WTC11 (cell line): ENCODE data around the gene TERT. TPM values are rescaled to one million over a fixed set of nuclear protein-coding genes. Genes with fewer than 3 reads are reported as not detected.

Experiments
- ATAC-seq: fragments of 200-7000 bp; cut with Tn5 transposase; 2 replicates; pipeline ENCODE4 v1.10.0; 2021; ENCODE audit warnings: mild to moderate bottlenecking, moderate library complexity
- CTCF ChIA-PET: fragments of 300-600 bp; sonication (Branson Sonifier 250); formaldehyde crosslinking; loops from one replicate; lab custom pipeline; 2021; ENCODE audit warnings: antibody characterized with exemption; lab: Charles Lee
- POLR2A ChIA-PET: fragments of 350-600 bp; sonication (Branson Sonifier 250); formaldehyde crosslinking; loops from one replicate; lab custom pipeline; 2021; ENCODE audit warnings: antibody characterized with exemption; lab: Charles Lee
- DNase-seq: peaks from one replicate; pipeline ENCODE4 v3.0.0; 2021; ENCODE audit warnings: low spot score
- H3K27ac Mint-ChIP-seq: 2 replicates; pipeline ENCODE4 v1.8.0; 2021; ENCODE audit warnings: mixed read lengths
- H3K27me3 Mint-ChIP-seq: 2 replicates; pipeline ENCODE4 v1.8.0; 2021; ENCODE audit warnings: low read depth, mild to moderate bottlenecking, moderate library complexity, mixed read lengths
- H3K36me3 Mint-ChIP-seq: 2 replicates; pipeline ENCODE4 v1.8.0; 2021; ENCODE audit warnings: mixed read lengths
- H3K4me1 Mint-ChIP-seq: 2 replicates; pipeline ENCODE4 v1.8.0; 2022; ENCODE audit warnings: mixed read lengths
- H3K4me3 Mint-ChIP-seq: 2 replicates; pipeline ENCODE4 v1.8.0; 2021; ENCODE audit warnings: mild to moderate bottlenecking, moderate library complexity, mixed read lengths
- H3K9me3 Mint-ChIP-seq: 2 replicates; pipeline ENCODE4 v1.8.0; 2021; ENCODE audit warnings: mixed read lengths
- ATF3 ChIP-seq: sonication (generic); formaldehyde crosslinking; conservative IDR thresholded peaks from 2 replicates; pipeline ENCODE4 v1.8.1; 2022; ENCODE audit warnings: mild to moderate bottlenecking, missing genetic modification reagents
- CDX4 ChIP-seq: fragments of 250-450 bp; sonication (Bioruptor Pico); IDR thresholded peaks from 2 replicates; pipeline ENCODE4 v1.9.0; 2021; ENCODE audit warnings: moderate library complexity, mild to moderate bottlenecking, inconsistent platforms, borderline replicate concordance
- CREM ChIP-seq: sonication (generic); formaldehyde crosslinking; IDR thresholded peaks from 2 replicates; pipeline ENCODE4 v1.8.1; 2022; ENCODE audit warnings: mild to moderate bottlenecking, missing genetic modification reagents, moderate library complexity
- E2F1 ChIP-seq: sonication (generic); formaldehyde crosslinking; IDR thresholded peaks from 2 replicates; pipeline ENCODE4 v1.8.0; 2022; ENCODE audit warnings: mild to moderate bottlenecking, missing genetic modification reagents
- E2F5 ChIP-seq: sonication (generic); formaldehyde crosslinking; IDR thresholded peaks from 2 replicates; pipeline ENCODE4 v1.8.1; 2022; ENCODE audit warnings: mild to moderate bottlenecking, moderate library complexity, missing genetic modification reagents
- ELF4 ChIP-seq: sonication (generic); formaldehyde crosslinking; IDR thresholded peaks from 2 replicates; pipeline ENCODE4 v1.8.1; 2022; ENCODE audit warnings: low read depth, mild to moderate bottlenecking, moderate library complexity, missing genetic modification reagents
- FOXK1 ChIP-seq: sonication (generic); formaldehyde crosslinking; IDR thresholded peaks from 2 replicates; pipeline ENCODE4 v1.8.0; 2022; ENCODE audit warnings: mild to moderate bottlenecking, moderate library complexity, missing genetic modification reagents
- MXD4 ChIP-seq: fragments of 250-450 bp; sonication (Bioruptor Pico); IDR thresholded peaks from 2 replicates; pipeline ENCODE4 v1.8.0; 2021; ENCODE audit warnings: mild to moderate bottlenecking, moderate library complexity, borderline replicate concordance
- NFE2L1 ChIP-seq: sonication (generic); formaldehyde crosslinking; IDR thresholded peaks from 2 replicates; pipeline ENCODE4 v1.8.1; 2023; ENCODE audit warnings: missing genetic modification reagents
- NFYB ChIP-seq: sonication (generic); formaldehyde crosslinking; conservative IDR thresholded peaks from 2 replicates; pipeline ENCODE4 v1.8.0; 2022; ENCODE audit warnings: low read depth, missing genetic modification reagents
- NR1H2 ChIP-seq: sonication (generic); formaldehyde crosslinking; IDR thresholded peaks from 2 replicates; pipeline ENCODE4 v1.9.0; 2021; ENCODE audit warnings: mild to moderate bottlenecking, moderate library complexity, missing genetic modification reagents
- PREB ChIP-seq: sonication (generic); formaldehyde crosslinking; IDR thresholded peaks from 2 replicates; pipeline ENCODE4 v1.8.1; 2022; ENCODE audit warnings: mild to moderate bottlenecking, missing genetic modification reagents, moderate library complexity, borderline replicate concordance
- SOX15 ChIP-seq: fragments of 250-450 bp; sonication (Bioruptor Pico); IDR thresholded peaks from 2 replicates; pipeline ENCODE4 v1.9.0; 2021; ENCODE audit warnings: mild to moderate bottlenecking
- ZNF232 ChIP-seq: sonication (generic); formaldehyde crosslinking; IDR thresholded peaks from 2 replicates; pipeline ENCODE4 v1.8.0; 2022; ENCODE audit warnings: mild to moderate bottlenecking, missing genetic modification reagents
- ZNF317 ChIP-seq: sonication (generic); formaldehyde crosslinking; IDR thresholded peaks from 2 replicates; pipeline ENCODE4 v1.8.1; 2023; ENCODE audit warnings: low read depth, mild to moderate bottlenecking, moderate library complexity, missing genetic modification reagents, borderline replicate concordance
- total RNA-seq: library from RNA; stranded (reverse); gene quantifications from 3 replicates; pipeline ENCODE4 v1.2.3, GENCODE V29; 2021
- TF ChIP-seq, protein P1 (sequence below): sonication (generic); formaldehyde crosslinking; IDR thresholded peaks from 2 replicates; pipeline ENCODE4 v1.8.1; 2023; ENCODE audit warnings: mild to moderate bottlenecking, missing genetic modification reagents, moderate library complexity
- TF ChIP-seq, protein P2 (sequence below): sonication (generic); formaldehyde crosslinking; IDR thresholded peaks from 2 replicates; pipeline ENCODE4 v1.8.0; 2023; ENCODE audit warnings: missing genetic modification reagents, mild to moderate bottlenecking, borderline replicate concordance
- TF ChIP-seq, protein P3 (sequence below): sonication (generic); formaldehyde crosslinking; IDR thresholded peaks from 2 replicates; pipeline ENCODE4 v1.8.0; 2023; ENCODE audit warnings: missing genetic modification reagents
- TF ChIP-seq, protein P4 (sequence below): sonication (generic); formaldehyde crosslinking; IDR thresholded peaks from 2 replicates; pipeline ENCODE4 v1.8.1; 2023; ENCODE audit warnings: mild to moderate bottlenecking, missing genetic modification reagents

The TERT gene
- total RNA-seq, 1 experiment from 2014 or later: 42.9 TPM

- Mint-ChIP-seq H3K27me3 (no peaks in the 10 kb centered on the region; the same call in 1 of the 2 replicates), H3K27ac (peak overlapping the region; percentile 89), H3K4me3 (peak overlapping the region; percentile 90), H3K36me3 (peaks cover 31% of the 10 kb centered on the region), H3K4me1 (peaks cover 17% of the 10 kb centered on the region), H3K9me3 (no peaks in the 10 kb centered on the region)
- peak; percentile 31 for DNase-seq
- peak; percentile 20 for ATAC-seq
- TF ChIP-seq FOXK1 (CRISPR knock-in tag): 0 out of 2 replicates have a peak, but pooled peaks have one; percentile 38
- TF ChIP-seq, protein P1, sequence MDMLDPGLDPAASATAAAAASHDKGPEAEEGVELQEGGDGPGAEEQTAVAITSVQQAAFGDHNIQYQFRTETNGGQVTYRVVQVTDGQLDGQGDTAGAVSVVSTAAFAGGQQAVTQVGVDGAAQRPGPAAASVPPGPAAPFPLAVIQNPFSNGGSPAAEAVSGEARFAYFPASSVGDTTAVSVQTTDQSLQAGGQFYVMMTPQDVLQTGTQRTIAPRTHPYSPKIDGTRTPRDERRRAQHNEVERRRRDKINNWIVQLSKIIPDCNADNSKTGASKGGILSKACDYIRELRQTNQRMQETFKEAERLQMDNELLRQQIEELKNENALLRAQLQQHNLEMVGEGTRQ (CRISPR knock-in tag): no peak
- TF ChIP-seq, protein P2, sequence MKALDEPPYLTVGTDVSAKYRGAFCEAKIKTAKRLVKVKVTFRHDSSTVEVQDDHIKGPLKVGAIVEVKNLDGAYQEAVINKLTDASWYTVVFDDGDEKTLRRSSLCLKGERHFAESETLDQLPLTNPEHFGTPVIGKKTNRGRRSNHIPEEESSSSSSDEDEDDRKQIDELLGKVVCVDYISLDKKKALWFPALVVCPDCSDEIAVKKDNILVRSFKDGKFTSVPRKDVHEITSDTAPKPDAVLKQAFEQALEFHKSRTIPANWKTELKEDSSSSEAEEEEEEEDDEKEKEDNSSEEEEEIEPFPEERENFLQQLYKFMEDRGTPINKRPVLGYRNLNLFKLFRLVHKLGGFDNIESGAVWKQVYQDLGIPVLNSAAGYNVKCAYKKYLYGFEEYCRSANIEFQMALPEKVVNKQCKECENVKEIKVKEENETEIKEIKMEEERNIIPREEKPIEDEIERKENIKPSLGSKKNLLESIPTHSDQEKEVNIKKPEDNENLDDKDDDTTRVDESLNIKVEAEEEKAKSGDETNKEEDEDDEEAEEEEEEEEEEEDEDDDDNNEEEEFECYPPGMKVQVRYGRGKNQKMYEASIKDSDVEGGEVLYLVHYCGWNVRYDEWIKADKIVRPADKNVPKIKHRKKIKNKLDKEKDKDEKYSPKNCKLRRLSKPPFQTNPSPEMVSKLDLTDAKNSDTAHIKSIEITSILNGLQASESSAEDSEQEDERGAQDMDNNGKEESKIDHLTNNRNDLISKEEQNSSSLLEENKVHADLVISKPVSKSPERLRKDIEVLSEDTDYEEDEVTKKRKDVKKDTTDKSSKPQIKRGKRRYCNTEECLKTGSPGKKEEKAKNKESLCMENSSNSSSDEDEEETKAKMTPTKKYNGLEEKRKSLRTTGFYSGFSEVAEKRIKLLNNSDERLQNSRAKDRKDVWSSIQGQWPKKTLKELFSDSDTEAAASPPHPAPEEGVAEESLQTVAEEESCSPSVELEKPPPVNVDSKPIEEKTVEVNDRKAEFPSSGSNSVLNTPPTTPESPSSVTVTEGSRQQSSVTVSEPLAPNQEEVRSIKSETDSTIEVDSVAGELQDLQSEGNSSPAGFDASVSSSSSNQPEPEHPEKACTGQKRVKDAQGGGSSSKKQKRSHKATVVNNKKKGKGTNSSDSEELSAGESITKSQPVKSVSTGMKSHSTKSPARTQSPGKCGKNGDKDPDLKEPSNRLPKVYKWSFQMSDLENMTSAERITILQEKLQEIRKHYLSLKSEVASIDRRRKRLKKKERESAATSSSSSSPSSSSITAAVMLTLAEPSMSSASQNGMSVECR (CRISPR knock-in tag): 0 out of 2 replicates have a peak, but pooled peaks have one; percentile 55
- POLR2A ChIA-PET: interaction anchor here (0.5 kb wide), 1 partner anchor 1067 kb away, joined by 6 read pairs; no protein-coding TSS in a partner anchor
- CTCF ChIA-PET: interaction anchor here (0.7 to 2.1 kb wide), 3 partner anchors 36 to 300 kb away, joined by 3 to 9 read pairs (median 5); no protein-coding TSS in a partner anchor
These were observed 49.3 kb upstream of the TERT start for GRCh38 chr5:1343931-1344901.

GRCh38 chr5:1343315-1343751 is 48.5 kb upstream of the TERT start:
- Mint-ChIP-seq H3K27me3 (no peaks in the 10 kb centered on the region; the same call in 1 of the 2 replicates), H3K4me1 (peaks cover 17% of the 10 kb centered on the region), H3K36me3 (peaks cover 34% of the 10 kb centered on the region), H3K9me3 (no peaks in the 10 kb centered on the region), H3K27ac (0 out of 2 replicates have a peak overlapping the region, but pooled peaks have one; percentile 24), H3K4me3 (peak overlapping the region; percentile 90)
- ChIA-PET POLR2A (no interaction called here), CTCF (no interaction called here)
- DNase-seq (no peak), ATAC-seq (no peak)
- TF ChIP-seq CREM (no peak), ELF4 (CRISPR knock-in tag) (no peak), SOX15 (CRISPR knock-in tag) (no peak), PREB (no peak), NR1H2 (CRISPR knock-in tag) (no peak), ZNF317 (CRISPR knock-in tag) (no peak), MXD4 (CRISPR knock-in tag) (no peak), ATF3 (no peak), CDX4 (CRISPR knock-in tag) (no peak), E2F1 (CRISPR knock-in tag) (no peak), NFE2L1 (CRISPR knock-in tag) (no peak), E2F5 (CRISPR knock-in tag) (no peak), NFYB (CRISPR knock-in tag) (no peak), ZNF232 (CRISPR knock-in tag) (no peak)
- TF ChIP-seq, protein P3, sequence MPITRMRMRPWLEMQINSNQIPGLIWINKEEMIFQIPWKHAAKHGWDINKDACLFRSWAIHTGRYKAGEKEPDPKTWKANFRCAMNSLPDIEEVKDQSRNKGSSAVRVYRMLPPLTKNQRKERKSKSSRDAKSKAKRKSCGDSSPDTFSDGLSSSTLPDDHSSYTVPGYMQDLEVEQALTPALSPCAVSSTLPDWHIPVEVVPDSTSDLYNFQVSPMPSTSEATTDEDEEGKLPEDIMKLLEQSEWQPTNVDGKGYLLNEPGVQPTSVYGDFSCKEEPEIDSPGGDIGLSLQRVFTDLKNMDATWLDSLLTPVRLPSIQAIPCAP (CRISPR knock-in tag): no peak
- TF ChIP-seq, protein P4, sequence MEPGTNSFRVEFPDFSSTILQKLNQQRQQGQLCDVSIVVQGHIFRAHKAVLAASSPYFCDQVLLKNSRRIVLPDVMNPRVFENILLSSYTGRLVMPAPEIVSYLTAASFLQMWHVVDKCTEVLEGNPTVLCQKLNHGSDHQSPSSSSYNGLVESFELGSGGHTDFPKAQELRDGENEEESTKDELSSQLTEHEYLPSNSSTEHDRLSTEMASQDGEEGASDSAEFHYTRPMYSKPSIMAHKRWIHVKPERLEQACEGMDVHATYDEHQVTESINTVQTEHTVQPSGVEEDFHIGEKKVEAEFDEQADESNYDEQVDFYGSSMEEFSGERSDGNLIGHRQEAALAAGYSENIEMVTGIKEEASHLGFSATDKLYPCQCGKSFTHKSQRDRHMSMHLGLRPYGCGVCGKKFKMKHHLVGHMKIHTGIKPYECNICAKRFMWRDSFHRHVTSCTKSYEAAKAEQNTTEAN (CRISPR knock-in tag): no peak
